GM21576 (cell line): ENCODE measurements around the gene STK39.
A peak's percentile ranks its signal among the peaks of the same experiment; 100 is the strongest.
"Not testable (repeated sequence)": the region's sequence is repeated elsewhere in the genome, so short reads cannot be mapped to it uniquely, and the experiment has no call there.

Experiments used
- ATAC-seq: cut with Tn5 transposase; IDR thresholded peaks from one replicate; pipeline ENCODE4 v1.9.1; 2021; ENCODE audit warnings: mild to moderate bottlenecking, moderate library complexity; ENCODE audit not compliant: unreplicated experiment

Gene STK39

DNA sequence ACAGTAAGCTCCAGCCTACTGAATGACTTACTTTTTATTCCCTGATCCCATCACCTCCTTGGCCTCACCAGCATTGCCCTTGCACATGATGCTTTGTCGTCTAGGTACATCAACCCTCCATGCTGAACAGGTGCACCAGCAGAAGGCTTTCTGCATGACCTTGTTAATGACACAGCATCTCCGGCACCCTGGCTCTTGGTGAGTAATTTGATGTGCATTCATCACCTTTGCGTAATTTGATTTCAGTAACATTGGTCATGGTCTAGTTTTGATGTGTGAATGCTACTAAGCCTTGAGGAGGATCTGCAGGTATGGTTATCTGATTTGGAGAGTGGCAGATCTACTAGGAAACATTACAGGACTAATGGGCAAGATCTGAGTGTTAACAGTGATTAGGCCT lies 103.6 kb downstream of the STK39 start:
- ATAC-seq = no peak

DNA sequence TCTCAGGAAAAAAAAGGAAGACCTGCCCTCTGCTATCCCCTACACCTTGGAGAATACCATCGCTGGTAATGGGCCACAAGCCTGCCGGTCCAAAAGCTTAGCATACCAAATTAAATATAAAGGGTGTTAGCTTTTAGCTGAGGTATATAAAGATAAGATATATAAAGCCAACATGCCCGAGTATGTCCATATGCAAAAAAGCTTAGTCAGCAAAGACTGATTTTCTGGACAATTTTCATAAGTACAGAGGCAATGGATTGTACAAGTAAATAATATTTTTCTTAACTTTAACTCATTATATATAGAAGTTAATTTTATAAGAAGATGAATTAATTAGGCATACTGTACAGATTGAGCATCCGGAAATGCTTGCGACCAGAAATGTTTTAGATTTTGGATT lies 106.5 kb downstream of the STK39 start:
- no peak for ATAC-seq

DNA sequence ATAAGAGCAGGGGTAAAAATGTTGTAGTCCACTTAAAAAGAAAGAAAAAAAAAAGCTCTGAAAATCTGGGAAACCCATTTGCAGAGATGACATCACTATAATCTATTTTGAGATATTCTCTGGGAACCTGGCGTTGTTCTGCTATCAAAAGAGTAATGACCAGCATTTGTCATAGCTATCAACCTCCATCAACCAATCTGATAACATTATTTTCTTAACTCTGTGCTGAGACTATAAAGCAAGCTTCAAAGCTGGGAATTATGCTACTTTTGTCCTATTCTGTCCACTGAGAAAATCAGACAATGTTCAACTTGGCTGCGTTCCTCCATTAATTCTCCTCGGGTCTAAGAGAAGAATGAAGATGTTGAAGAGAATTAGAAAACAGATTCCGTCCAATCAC lies 107.5 kb downstream of the STK39 start:
- no peak for ATAC-seq

DNA sequence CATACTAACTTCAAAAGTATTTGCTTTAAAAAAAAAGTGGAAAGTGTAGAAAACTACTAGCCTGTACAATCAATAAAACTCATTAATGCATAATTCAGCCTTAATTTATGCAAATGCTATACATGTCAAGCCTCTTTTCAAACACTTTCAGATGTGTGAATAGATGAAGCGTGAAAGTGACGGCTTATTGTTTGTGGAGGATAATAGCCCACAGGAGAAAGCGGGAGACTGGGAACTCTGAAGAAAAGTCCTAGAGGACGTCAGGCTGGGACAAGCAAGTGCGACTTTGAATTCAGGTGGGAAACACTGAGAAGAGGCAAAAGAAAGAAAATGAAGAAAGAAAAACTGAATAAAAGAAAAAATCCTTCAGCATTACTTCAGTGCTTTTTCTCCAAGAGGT lies 108.5 kb downstream of the STK39 start:
- no peak for ATAC-seq

DNA sequence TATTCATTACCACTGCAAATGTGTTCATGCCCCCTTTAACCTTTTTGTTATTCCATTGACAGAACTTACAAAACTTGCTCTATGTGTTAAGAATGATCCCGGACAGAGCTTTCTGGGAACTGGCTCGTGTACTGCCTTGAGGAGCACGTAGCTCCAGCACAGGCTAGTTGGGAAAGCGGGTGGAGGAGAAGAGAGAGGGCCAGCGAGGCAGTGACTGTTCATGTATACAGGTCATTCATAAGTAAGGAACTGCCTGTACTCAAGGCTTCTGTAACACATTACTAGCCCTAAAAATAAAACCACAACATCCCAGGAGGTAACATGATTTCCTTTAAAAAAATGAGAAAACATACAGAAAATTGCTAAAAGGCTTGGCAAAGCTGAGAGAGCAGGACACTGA lies 109.0 kb downstream of the STK39 start:
- ATAC-seq = no peak

DNA sequence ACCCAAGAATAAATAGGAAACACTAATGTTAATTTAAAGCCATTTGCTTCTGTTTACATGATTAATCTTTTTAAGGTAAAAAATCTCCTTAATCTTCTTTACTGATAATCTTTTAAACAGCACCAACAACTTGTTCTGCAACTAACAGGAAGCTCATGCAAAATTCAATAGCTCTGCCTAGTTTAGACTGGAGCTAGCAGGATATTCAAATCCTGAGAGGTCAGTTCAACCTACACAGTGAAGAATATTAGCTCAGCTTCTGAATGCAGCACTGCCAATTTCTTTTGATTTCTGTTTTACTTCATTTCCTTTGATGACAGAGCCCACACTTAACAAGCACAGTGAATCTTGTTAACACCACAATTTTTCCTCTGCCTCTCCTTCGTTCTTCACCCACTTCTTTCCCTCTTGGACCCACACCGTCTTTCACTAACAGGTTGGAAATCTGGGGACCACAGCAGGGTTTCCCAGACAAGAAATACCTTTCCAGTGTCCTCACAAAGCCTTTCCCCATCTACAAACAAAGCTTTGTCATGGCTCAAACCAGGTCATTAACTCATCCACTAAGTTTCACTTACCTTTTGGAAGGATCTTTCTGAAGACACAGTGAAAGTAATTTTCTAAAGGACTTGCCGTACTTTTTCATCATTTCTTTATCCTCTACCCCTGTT lies 109.8 kb downstream of the STK39 start:
- no peak for ATAC-seq

DNA sequence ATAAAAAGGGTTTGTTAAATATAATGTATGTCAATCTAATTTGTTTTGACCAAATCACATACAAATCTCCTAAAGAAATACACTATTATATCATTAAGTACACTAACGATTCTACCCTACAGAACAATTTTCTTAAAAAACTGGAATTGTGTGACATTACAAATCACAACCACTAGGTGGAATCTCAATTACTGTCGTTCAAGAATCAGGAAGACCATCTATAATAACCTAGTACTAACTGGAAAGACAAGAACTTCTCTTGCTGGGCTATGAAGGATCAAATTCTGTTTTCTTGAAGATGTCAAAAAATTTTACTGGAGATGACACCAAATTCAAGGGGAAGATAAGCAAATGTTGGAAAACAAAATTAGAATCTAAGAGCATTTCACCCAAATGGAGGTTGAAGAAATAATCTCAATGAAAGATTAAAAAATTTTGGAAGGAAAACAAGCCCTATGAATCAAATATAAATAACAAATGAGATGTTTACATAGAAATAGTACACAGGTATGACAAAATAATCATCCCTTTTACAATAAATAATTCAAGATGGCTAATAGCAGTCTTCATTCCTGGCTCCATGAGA lies 110.9 kb downstream of the STK39 start:
- peak; percentile 64 for ATAC-seq

DNA sequence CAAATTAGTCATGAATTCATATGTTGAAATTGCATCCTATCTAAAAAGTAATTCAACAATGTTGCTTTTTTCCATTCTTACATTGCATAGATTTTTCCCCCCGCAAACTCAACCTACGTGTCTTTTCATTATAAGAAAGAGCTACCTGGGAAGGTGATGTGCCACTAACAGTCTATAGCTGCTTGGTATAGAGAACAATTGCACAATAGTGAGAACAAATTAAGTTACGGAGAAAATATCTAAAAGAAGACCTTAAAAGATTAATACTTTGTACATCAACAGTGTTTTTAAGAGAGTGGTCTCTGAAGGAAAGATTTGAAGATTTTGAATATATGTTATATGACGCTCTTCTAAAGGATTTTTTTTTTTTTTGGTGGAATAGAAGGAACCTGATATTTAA lies 111.8 kb downstream of the STK39 start:
- no peak for ATAC-seq

DNA sequence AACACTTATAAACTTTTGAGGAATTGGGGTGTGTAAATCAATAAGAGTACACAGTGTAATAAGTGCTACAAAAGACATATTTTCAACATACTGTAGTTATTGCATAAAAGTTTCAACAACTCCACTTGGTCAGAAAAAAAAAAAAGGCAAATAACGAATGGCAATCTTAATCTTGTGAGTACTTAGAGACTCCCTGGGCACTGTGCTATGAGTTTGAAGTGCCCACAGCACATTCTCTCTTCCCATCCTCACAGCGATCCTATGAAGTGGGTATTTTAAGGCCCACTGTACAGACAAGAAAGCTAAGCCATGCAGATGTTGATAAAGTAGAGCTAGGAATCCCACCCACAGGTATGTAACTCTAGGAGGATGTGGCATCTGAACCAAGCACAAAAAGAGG lies 112.3 kb downstream of the STK39 start:
- no peak for ATAC-seq

DNA sequence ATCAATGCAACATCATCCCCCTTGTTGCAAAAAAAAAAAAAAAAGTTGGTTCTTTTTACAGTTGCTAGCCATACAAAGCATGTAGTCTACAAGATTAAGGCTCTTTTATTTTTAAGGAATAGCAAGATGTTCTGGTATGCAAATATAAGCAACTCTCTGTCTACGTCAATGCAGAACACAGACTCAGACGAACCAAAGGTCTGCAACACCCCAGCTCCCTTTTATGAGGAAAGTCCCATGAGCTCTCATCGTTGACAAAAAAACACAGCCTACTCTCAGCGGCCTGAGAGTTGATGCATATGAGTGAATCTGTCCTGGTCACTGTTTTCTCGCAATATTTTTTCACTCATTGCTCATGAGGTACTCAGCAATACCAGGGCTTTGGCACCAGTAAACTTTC lies 112.9 kb downstream of the STK39 start:
- no peak for ATAC-seq

DNA sequence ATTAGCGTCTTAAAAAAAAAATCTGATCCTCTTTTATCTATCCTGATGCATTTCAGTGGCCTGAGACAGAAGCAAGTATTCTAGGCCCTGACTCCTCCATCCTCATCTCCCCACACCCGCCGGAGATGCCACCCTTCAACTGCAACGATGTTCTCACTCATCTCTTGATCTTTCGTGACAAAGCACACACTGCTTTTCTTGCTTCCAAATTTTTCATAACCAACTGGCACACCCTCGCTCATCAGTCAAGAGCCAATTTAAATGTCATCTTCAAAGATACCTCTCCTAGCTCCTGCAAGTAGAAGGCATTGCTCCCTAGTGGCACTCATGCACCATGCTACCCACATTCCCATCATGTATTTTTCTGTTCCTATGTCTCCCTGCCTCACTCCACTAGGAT lies 115.0 kb downstream of the STK39 start:
- ATAC-seq = no peak

DNA sequence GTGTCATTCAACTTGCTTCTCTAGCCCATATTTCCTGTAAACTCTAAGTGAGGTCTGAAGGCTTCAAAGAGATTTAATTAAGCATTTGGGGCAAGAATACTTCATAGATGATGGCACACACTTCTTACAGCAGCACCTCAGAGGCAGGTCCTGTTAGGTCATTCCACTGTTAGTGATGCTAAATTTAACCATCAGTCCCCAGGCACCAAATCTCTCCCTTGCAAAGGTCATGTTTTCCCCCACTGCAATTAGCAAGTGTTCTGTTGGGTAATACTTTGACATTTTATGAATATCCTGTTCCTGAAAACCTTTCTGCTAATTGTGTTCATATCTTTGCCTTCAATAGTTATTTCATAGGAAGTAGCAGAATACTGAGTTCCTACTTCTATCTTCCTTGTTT lies 117.0 kb downstream of the STK39 start:
- no peak for ATAC-seq

DNA sequence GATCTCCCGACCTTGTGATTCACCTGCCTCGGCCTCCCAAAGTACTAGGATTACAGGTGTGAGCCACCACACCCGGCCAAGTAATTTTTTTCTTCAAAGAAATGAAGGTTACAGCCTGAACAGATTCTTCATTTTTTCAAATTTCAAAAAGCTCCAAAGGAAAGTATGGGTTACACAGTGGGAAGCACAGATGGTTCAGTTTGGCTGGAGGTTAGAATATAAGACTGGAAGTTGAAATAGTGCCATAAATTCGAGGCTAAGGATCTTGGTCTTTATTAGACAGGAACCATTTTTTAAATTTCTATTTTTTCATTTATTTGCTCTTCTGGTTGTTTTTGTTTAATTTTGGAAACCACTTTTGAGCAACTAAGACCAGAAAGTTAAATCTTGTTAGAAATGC lies 120.0 kb downstream of the STK39 start:
- ATAC-seq = no peak

DNA sequence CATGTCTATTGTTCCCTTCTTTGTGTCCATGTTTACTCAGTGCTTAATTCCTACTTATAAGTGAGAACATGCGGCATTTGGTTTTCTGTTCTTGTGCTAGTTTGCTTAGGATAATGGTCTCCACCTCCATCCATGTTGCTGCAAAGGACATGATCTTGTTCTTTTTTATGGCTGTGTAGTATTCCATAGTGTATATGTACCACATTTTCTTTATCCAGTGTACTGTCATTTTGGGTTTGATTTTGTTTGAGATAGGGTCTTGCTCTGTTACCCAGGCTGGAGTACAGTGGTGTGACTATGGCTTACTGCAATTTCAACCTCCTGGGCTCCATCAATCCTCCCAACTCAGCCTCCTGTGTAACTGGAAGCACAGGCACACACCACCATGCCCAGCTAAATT lies 125.2 kb downstream of the STK39 start:
- ATAC-seq = not testable (repeated sequence)

DNA sequence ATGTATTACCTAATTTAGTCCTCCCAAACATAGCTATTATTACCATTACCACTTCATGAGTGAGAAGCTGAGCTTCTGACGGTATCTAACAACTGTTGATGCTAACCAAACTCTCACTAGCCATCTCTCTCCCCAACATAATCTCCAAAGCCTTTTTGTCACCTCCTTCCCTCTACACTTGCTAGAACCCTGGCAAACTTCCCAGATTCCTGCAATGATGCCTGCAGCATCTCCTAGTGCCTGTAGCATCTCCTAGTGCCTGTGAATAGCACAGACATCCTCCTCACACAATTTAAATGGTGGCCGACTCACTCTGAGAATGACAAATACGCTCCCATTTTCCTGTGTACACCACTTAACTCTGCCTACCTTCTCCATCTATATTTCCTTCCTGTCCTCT lies 126.7 kb downstream of the STK39 start:
- no peak for ATAC-seq

DNA sequence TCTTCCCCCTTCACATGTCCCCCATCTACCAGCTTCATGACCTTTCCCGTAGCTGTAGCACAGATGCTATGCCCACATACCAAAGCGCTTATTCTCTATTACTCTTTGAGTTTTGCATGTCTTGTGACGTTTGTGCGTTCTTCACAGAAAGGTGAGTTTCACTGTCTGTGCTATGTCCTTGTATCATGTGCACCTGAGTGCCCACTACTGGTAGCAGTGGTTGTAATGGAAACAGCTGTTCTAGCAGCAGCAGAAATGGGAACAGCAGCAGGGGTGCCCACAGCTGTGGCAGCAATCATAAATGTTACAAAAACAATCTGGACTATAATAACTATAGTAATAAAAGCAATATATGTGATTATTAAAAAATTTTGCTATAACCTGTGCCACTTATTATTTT lies 127.1 kb downstream of the STK39 start:
- ATAC-seq = no peak

DNA sequence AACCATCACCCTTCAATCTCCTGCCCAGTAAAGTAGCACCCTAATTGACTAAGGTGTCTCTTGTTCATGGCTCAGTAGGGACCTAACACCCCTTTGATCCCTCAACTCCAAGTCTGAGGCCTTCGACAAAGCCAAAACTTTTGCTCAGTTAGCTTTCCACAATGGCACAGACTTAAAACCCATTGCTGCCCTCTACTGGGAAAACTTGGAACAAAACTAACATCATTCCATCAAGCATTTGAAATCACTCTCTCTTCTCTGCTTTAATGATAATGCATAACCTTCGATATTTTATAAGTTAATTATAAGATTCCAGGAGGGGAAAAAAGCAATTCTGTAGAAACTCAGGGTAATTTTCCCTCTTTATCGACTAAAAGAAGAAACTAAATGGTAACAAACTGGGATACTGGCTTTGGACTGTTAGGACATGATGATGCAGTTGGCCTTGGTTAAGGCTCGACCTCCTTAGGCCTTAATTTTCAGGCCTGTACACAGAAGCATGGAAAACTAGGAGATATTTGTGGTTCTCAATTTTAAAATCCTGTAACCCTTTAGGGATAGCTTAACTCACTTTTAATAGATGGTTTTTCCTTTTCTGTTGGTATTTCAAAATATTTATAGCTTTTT lies 127.8 kb downstream of the STK39 start:
- ATAC-seq = peak; percentile 48

DNA sequence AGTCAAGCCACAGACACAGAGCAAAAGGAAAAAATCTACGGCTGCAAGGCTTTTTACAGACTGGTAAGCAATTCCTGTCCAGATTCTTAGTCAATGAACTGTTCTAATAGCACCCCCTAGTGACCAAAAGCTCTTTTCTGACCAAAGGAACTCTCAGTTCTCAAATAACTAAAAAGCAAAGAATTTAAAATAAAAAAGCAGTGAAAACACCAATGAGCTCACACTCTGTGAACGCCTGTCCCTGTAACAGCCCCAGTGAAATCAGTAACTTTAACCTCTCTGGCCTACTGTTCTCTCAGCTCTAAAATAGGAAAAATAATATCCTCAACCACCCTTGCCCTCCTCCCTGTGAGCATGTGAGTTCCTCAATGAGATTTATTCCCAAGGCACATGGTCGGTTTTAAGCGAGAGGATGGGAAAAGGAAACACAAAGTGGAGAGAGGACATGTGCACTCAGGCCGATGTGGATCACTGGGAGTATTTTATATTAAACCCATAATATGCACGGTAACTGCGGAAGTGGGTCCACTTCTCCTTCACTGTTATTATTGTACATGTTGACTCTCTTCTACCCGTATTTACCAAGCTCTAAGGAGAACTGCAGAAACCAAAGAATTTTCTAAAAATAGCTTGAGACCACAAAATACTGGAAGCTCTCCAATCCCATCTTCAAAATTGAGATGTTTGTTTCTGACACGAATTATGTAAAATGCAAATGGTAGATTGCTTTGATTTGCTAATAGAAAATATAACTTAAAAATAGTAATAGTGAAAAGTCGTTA lies 128.5 kb downstream of the STK39 start:
- ATAC-seq = peak; percentile 63

DNA sequence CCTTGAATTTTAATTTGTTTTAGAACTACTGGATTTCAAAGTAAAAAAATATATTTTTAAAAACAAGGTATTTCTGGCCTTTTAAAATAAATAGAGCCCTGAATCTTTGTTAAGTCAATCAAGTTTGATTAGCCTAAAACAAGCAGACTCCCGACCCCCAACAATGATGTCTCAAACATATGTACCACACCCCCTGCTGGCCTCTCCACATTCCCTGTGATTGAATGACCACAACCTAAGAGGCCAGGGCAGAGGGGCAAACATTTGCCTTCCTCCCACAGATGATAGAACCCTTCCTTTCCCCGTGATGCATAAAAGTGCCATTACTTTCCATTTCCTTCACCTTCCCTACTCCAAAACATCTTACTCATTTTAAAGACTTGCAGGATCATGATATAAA lies 130.9 kb downstream of the STK39 start:
- ATAC-seq = no peak

DNA sequence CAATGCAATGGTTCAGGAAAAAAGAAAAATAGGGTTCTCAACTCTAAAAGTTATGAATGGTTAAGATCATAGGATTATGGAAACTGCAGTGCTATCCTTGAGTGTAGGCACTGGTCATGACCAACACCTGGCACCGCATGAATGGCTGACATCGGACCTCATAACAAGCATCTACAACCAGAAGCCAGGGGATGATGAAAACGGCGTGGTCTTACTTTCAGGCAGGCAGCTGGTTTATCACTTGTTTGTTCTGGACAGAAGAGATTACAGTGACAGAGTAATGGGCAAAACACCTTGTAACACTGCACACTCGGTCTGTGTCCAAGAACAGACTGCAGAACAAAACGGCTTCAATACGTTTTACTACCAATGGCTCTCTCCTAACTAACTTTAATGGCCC lies 132.8 kb downstream of the STK39 start:
- ATAC-seq = no peak

DNA sequence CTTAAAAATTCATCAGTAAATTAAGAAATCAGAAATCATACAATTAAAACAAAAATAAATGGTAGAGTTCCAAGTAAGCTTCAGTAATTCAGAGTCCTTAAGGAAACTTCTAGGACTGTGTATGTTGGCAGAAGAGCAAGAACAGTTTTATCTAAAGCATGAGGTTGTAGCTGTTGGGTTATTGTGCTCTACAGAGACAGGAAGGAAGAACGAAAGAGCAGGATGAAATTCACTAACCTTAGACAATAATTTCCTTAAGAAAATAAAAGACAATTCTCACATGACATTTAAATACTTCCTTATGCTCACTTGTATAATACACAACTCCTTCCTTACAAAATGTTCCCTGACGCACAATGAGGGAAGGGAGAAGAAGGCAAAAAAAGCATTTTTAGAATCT lies 133.4 kb downstream of the STK39 start:
- ATAC-seq = no peak

DNA sequence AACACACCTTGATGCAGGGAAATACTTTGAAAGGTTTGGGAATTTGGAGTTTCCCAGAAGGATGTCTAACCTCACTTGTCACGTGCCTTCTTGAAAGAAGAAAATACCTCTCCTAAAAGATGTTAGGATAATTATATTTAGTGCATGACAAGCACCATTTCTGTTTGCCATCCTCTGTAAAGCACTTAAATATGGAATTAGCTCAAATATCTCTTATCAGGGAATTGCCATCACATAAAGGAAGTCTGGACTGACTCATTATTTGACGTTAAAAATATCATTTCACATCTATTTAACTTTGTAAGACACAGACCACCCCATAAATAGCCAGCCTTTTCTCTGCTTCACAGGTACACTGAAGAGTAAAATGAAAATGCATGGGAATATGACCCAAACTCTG lies 140.1 kb downstream of the STK39 start:
- ATAC-seq = no peak
